Measurements from ENCODE around the gene GLIS2.

GRCh38 chr16:4351880-4352279 lies 36.0 kb downstream of the GLIS2 start:
- TF ChIP-seq POLR2A (IDR thresholded peaks at IDR 0.05; ENCODE audit: low read depth, low read length) (no peak), CTCF (IDR thresholded peaks at IDR 0.05 in 2 of 3, conservative IDR thresholded peaks at IDR 0.05 in 1 of 3; ENCODE audit: control insufficient read depth in 2 of 3, extremely low read depth in 1 of 3, insufficient read depth in 1 of 3, low read depth in 3 of 3, low read length in 3 of 3) (no peak), RBBP5 (conservative IDR thresholded peaks at IDR 0.05) (no peak), TCF3 (IDR thresholded peaks at IDR 0.05; ENCODE audit: borderline replicate concordance, insufficient read depth, low read depth, low read length) (no peak), GABPA (IDR thresholded peaks at IDR 0.05; ENCODE audit: low read depth) (no peak), TARDBP (IDR thresholded peaks at IDR 0.05; ENCODE audit: borderline replicate concordance) (no peak)
